ENCODE measurements around the gene ABI1. TPM values are rescaled to one million over a fixed set of nuclear protein-coding genes. Genes with fewer than 3 reads are reported as not detected.

ABI1 gene
- total and polyA plus RNA-seq, 2 of the 13 experiments (the other 11 are each of a cell fraction or from before 2014, with no cell fraction given): 20.9 to 22.9 TPM

- TF ChIP-seq STAG1 (CRISPR knock-in tag; IDR thresholded peaks at IDR 0.05) (peak; percentile 92), ZNF292 (CRISPR knock-in tag; IDR thresholded peaks at IDR 0.05; ENCODE audit: borderline replicate concordance, low read depth) (no peak), NFE2L2 (IDR thresholded peaks at IDR 0.05; ENCODE audit: low read length) (0 out of 2 replicates have a peak, but pooled peaks have one; percentile 18), RAD21 (CRISPR knock-in tag; IDR thresholded peaks at IDR 0.05) (peak; percentile 78), ZNF678 (CRISPR knock-in tag; IDR thresholded peaks at IDR 0.05) (no peak), CTCF (CRISPR knock-in tag; IDR thresholded peaks at IDR 0.05) (peak; percentile 81), DNMT3B (CRISPR knock-in tag; conservative IDR thresholded peaks at IDR 0.05) (no peak), TRAFD1 (CRISPR knock-in tag; IDR thresholded peaks at IDR 0.05; ENCODE audit: borderline replicate concordance) (no peak), SMC3 (IDR thresholded peaks at IDR 0.05; ENCODE audit: low read length) (peak; percentile 91)
- FAIRE-seq: peak; percentile 54
- peak; percentile 58 for DNase-seq (ENCODE audit: low spot score)
- ChIA-PET CTCF (ENCODE audit: low intra/inter-chr PET ratio, low total read pairs) (interaction anchor here (1.2 to 2.6 kb wide), 4 partner anchors 21 to 197 kb away, joined by 3 to 20 read pairs (median 10); partner anchors contain the start of gene ABI1), POLR2A (no interaction called here)
- H3K27me3 ChIP-seq (ENCODE audit: control insufficient read depth in 1 of 2, insufficient read depth in 2 of 2, low read length in 2 of 2): peaks cover 0 to 3% of the 10 kb centered on the region in 2 experiments; a peak in 1 of 5 replicates
- H3K4me3 ChIP-seq (replicated peaks in 1 of 3; ENCODE audit: insufficient read depth in 1 of 3, low read depth in 2 of 3, low read length in 3 of 3): no peak overlapping the region
- in situ Hi-C loops (cut with HindIII; ENCODE audit: extremely low pct_ligation_motif_present, low pct_unique_long_range_greater_than_20kb) (loop anchor here (5.0 kb wide), 1 partner anchor 274 kb away; no protein-coding TSS in a partner anchor), intact Hi-C loops (cut with micrococcal nuclease; ENCODE audit: unreplicated experiment) (loop anchor here (1.0 to 2.0 kb wide), 4 partner anchors 21 to 275 kb away; partner anchors contain the start of gene ABI1)
- ATAC-seq: peak; percentile 92
- H3K9ac ChIP-seq (ENCODE audit: insufficient read depth, low read depth, low read length): no peak overlapping the region
- no peaks in the 10 kb centered on the region for H3K36me3 ChIP-seq (replicated peaks in 1 of 2; ENCODE audit: control insufficient read depth in 1 of 2, insufficient read depth in 2 of 2, low read length in 2 of 2)
- no peak overlapping the region for H3K4me2 ChIP-seq (ENCODE audit: low read depth, low read length)
- H3K79me2 ChIP-seq (ENCODE audit: insufficient read depth, low read length): no peaks in the 10 kb centered on the region
- no peaks in the 10 kb centered on the region for H3K9me3 ChIP-seq (ENCODE audit: low read length)
- no TSS peak for BruUV-seq (replicated peaks)
- H3K27ac ChIP-seq (ENCODE audit: extremely low read length, insufficient read depth, low read length): no peak overlapping the region
- 9% methylated on average over 10 of the region's 10 CpGs for WGBS (ENCODE audit: low lambda C conversion rate)
- H2AFZ ChIP-seq (ENCODE audit: low read length): no peak overlapping the region
- no peaks in the 10 kb centered on the region for H4K20me1 ChIP-seq (ENCODE audit: insufficient read depth, low read length)
- no peaks in the 10 kb centered on the region for H3K4me1 ChIP-seq (ENCODE audit: insufficient read depth, low read length)
Observed at GRCh38 chr10:26881600-26882331, 21.0 kb upstream of the ABI1 start.
